Thyroid gland (tissue), 4 donors: ENCODE results near the gene GATD1. TPM values are rescaled to one million over a fixed set of nuclear protein-coding genes. Genes with fewer than 3 reads are reported as not detected.
A peak's percentile ranks its signal among the peaks of the same experiment; 100 is the strongest.

Experiments used
- DNase-seq, 2 donors: peaks; one replicate each; pipeline ENCODE4 v3.0.0-alpha.2; 2019
- H3K27ac ChIP-seq, 3 donors: fragments of 200-600 bp; sonication (generic); 1 replicate in 2 of 3; 2 replicates in 1 of 3; pipeline ENCODE4 v1.5.1; 2016 to 2019; ENCODE audit warnings: mild to moderate bottlenecking in 1 of 3, moderate library complexity in 1 of 3
- H3K27me3 ChIP-seq: fragments of 200-600 bp; sonication (generic); one replicate; pipeline ENCODE4 v1.5.1; 2019
- H3K36me3 ChIP-seq, 2 donors: fragments of 200-600 bp; sonication (generic); one replicate each; pipeline ENCODE4 v1.5.1; 2016 to 2019
- H3K4me1 ChIP-seq, 2 donors: fragments of 200-600 bp; sonication (generic); one replicate each; pipeline ENCODE4 v1.5.1; 2017 to 2019
- H3K4me3 ChIP-seq, 3 donors: fragments of 200-600 bp; sonication (generic); replicated peaks in 1 of 3; 1 replicate in 2 of 3; 2 replicates in 1 of 3; pipeline ENCODE4 v1.5.1; 2016; ENCODE audit warnings: mild to moderate bottlenecking in 1 of 3
- H3K9me3 ChIP-seq: fragments of 200-600 bp; sonication (generic); one replicate; pipeline ENCODE4 v1.5.1; 2017
- CTCF ChIP-seq, 6 experiments: fragments of 200-600 bp in 3 of 6; fragments of 450-650 bp in 3 of 6; sonication (generic) in 3 of 6; IDR thresholded peaks; one replicate each; pipeline ENCODE4 v1.5.1; 2016 to 2019; ENCODE audit warnings: antibody characterized with exemption in 6 of 6, mild to moderate bottlenecking in 2 of 6, inconsistent platforms in 1 of 6, moderate library complexity in 1 of 6
- POLR2A ChIP-seq, 2 donors: fragments of 450-650 bp; IDR thresholded peaks; one replicate each; pipeline ENCODE4 v1.6.1; 2017; ENCODE audit warnings: antibody characterized with exemption in 2 of 2, mild to moderate bottlenecking in 2 of 2, moderate library complexity in 1 of 2
- WGBS, 2 donors: methylation state at CpG; one replicate each; pipeline ENCODE4 v1.1.5; 2017; 5-methylcytosine and 5-hydroxymethylcytosine counted together
- intact Hi-C: fragments of 100-400 bp; cut with DNase I; formaldehyde crosslinking; loops from one replicate; pipeline ENCODE4 v1.15.1; 2023
- total RNA-seq, 4 donors: library from RNA; depleted of rRNA; stranded (reverse); fragments of >200 nt; gene quantifications; one replicate each; pipeline ENCODE4 v1.2.3, GENCODE V29; 2016

GATD1 gene
- total RNA-seq, 4 donors from 2014 or later = 27.4 to 47.6 (median 35.5) TPM

DNA sequence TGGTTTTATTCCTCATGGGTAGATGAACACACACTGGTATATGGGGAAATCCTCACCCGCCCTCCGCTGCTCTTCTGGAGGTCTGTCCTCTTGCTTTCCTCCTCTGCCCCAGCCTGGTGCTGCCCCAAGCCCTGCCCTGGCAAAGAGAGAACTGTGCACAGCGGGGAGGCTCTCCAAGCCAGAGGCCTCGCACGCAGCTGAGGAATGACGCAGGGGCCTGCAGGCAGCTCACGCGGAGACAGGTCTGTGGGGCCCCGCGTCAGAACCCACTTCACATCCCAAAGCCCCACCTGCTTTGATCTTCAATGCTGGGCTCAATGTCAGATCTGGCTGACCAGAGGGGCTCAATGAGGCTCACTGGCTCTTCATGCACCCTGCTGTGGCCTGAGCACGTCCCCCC is 10.0 kb downstream of the GATD1 start:
- no peaks in the 10 kb centered on the region for H3K4me1 ChIP-seq
- TF ChIP-seq POLR2A (IDR thresholded peaks at IDR 0.05) = no peak
- no peak for TF ChIP-seq CTCF (IDR thresholded peaks at IDR 0.05)
- WGBS, 2 donors = 96% methylated on average over 8 to 10 of the region's 11 CpGs
- H3K27me3 ChIP-seq = no peaks in the 10 kb centered on the region
- H3K27ac ChIP-seq = no peak overlapping the region
- DNase-seq = no peak
- no peak overlapping the region for H3K4me3 ChIP-seq
- intact Hi-C loops = no loop called here
- H3K36me3 ChIP-seq = peaks cover 37 to 52% of the 10 kb centered on the region in 2 donors
- H3K9me3 ChIP-seq = no peaks in the 10 kb centered on the region

GRCh38 chr11:766936-767210 is 10.4 kb downstream of the GATD1 start:
- 96 to 97% methylated on average over 2 of the region's 2 CpGs for WGBS, 2 donors
- DNase-seq = no peak
- Histone ChIP-seq H3K27me3 (no peaks in the 10 kb centered on the region), H3K4me1 (no peaks in the 10 kb centered on the region), H3K4me3 (no peak overlapping the region), H3K9me3 (no peaks in the 10 kb centered on the region), H3K27ac (no peak overlapping the region), H3K36me3 (peaks cover 37 to 56% of the 10 kb centered on the region in 2 donors)
- intact Hi-C loops = no loop called here
- TF ChIP-seq POLR2A (IDR thresholded peaks at IDR 0.05) (no peak), CTCF (IDR thresholded peaks at IDR 0.05) (no peak)

- H3K27me3 ChIP-seq = no peaks in the 10 kb centered on the region
- H3K27ac ChIP-seq = no peak overlapping the region
- TF ChIP-seq CTCF (IDR thresholded peaks at IDR 0.05) (no peak), POLR2A (IDR thresholded peaks at IDR 0.05) (no peak)
- H3K4me3 ChIP-seq = no peak overlapping the region
- peaks cover 37 to 56% of the 10 kb centered on the region in 2 donors for H3K36me3 ChIP-seq
- no peak for DNase-seq
- intact Hi-C loops = no loop called here
- no peaks in the 10 kb centered on the region for H3K9me3 ChIP-seq
- no peaks in the 10 kb centered on the region for H3K4me1 ChIP-seq
- 84 to 85% methylated on average over 9 to 10 of the region's 11 CpGs for WGBS, 2 donors
Observed at GRCh38 chr11:766106-766935, 11.0 kb downstream of the GATD1 start.

GRCh38 chr11:765802-766091 is 11.5 kb downstream of the GATD1 start:
- no peaks in the 10 kb centered on the region for H3K27me3 ChIP-seq
- no peak for TF ChIP-seq CTCF (IDR thresholded peaks at IDR 0.05)
- TF ChIP-seq POLR2A (IDR thresholded peaks at IDR 0.05) = no peak
- DNase-seq = no peak
- WGBS, 2 donors = 97 to 98% methylated on average over 8 of the region's 8 CpGs
- H3K27ac ChIP-seq = no peak overlapping the region
- H3K9me3 ChIP-seq = no peaks in the 10 kb centered on the region
- intact Hi-C loops = no loop called here
- H3K36me3 ChIP-seq = peaks cover 38 to 55% of the 10 kb centered on the region in 2 donors
- no peak overlapping the region for H3K4me3 ChIP-seq
- no peaks in the 10 kb centered on the region for H3K4me1 ChIP-seq

GRCh38 chr11:765025-765801 is 12.1 kb downstream of the GATD1 start:
- DNase-seq = peak; percentile 65 to 68
- 76 to 82% methylated on average over 16 to 18 of the region's 19 CpGs for WGBS, 2 donors
- Histone ChIP-seq H3K27me3 (no peaks in the 10 kb centered on the region), H3K4me1 (no peaks in the 10 kb centered on the region), H3K36me3 (peaks cover 38 to 61% of the 10 kb centered on the region in 2 donors), H3K9me3 (no peaks in the 10 kb centered on the region), H3K4me3 (no peak overlapping the region), H3K27ac (no peak overlapping the region)
- intact Hi-C loops = no loop called here
- TF ChIP-seq POLR2A (IDR thresholded peaks at IDR 0.05) (no peak), CTCF (IDR thresholded peaks at IDR 0.05) (peak; percentile 15 to 70 (median 62))
